ENCODE measurements around the gene FUT6. TPM values are rescaled to one million over a fixed set of nuclear protein-coding genes. Genes with fewer than 3 reads are reported as not detected.
"Not testable (repeated sequence)": the region's sequence is repeated elsewhere in the genome, so short reads cannot be mapped to it uniquely, and the experiment has no call there.

The FUT6 gene
- total RNA-seq, 1 donor from 2014 or later = 2.7 TPM

DNA sequence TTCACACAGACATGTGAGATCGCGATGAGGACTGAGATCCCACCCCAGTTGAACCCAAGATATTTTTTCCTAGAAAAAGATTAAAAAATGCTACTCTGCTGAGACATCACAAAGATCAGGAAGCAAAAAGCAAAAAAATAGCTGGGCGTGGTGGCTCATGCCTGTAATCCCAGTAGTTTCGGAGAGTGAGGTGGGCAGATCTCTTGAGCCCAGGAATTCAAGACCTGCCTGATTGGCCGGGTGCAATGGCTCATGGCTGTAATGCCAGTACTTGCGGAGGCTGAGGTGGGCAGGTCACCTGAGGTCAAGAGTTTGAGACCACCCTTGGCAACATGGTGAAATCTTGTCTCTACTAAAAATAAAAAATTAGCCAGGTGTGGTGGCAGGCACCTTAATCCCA, 10.7 kb upstream of the FUT6 start:
- TF ChIP-seq, protein P1, sequence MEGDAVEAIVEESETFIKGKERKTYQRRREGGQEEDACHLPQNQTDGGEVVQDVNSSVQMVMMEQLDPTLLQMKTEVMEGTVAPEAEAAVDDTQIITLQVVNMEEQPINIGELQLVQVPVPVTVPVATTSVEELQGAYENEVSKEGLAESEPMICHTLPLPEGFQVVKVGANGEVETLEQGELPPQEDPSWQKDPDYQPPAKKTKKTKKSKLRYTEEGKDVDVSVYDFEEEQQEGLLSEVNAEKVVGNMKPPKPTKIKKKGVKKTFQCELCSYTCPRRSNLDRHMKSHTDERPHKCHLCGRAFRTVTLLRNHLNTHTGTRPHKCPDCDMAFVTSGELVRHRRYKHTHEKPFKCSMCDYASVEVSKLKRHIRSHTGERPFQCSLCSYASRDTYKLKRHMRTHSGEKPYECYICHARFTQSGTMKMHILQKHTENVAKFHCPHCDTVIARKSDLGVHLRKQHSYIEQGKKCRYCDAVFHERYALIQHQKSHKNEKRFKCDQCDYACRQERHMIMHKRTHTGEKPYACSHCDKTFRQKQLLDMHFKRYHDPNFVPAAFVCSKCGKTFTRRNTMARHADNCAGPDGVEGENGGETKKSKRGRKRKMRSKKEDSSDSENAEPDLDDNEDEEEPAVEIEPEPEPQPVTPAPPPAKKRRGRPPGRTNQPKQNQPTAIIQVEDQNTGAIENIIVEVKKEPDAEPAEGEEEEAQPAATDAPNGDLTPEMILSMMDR (IDR thresholded peaks at IDR 0.05) = no peak
- no peaks in the 10 kb centered on the region for H3K9me3 ChIP-seq
- ATAC-seq (peak; percentile 16), DNase-seq (no peak)
- H3K27me3 ChIP-seq = no peaks in the 10 kb centered on the region
- no peak overlapping the region for H3K27ac ChIP-seq
- intact Hi-C loops (cut with DNase I) = no loop called here
- H3K4me3 ChIP-seq = peak overlapping the region; percentile 21
- H3K36me3 ChIP-seq = no peaks in the 10 kb centered on the region
- no peaks in the 10 kb centered on the region for H3K4me1 ChIP-seq

DNA sequence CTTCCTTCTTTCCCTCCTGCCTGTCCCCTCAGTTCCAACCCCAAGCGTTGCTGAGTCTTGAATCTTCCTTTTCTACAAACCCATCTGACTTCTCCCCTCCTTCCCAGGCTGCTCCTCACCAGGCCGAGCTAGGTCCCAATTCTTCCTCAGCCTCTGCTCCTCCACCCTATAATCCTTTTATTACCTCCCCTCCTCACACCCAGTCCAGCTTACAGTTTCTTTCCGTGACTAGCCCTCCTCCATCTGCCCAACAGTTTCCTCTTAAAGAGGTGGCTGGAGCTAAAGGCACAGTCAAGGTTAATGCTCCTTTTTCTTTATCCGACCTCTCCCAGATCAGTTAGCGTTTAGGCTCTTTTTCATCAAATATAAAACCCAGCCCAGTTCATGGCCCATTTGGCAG, 9.1 kb upstream of the FUT6 start:
- H3K4me1 ChIP-seq; intact Hi-C loops (cut with DNase I): not testable (repeated sequence)

DNA sequence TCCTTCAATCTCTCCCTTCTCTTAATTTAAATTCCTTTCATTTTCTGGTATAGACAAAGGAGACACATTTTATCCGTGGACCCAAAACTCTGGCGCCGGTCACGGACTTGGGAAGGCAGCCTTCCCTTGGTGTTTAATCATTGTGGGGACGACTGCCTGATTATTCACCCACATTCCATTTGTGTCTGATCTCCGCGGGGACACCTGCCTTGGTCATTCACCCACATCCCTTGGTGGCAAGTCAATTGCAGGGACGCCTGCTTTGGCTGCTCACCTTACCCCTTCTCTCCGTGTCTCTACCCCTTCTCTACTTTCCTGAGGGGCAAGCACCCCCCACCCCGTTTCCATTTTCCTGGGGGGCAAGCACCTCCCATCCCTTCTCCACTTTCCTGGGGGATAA, 8.3 kb upstream of the FUT6 start:
- H3K9me3 ChIP-seq; ATAC-seq; H3K27me3 ChIP-seq; H3K4me1 ChIP-seq; H3K27ac ChIP-seq; H3K36me3 ChIP-seq; DNase-seq; intact Hi-C loops (cut with DNase I); H3K4me3 ChIP-seq: not testable (repeated sequence)

More for the DNA sequence above, 9.1 kb upstream of the FUT6 start:
- not testable (repeated sequence) for ATAC-seq, DNase-seq, H3K36me3 ChIP-seq, H3K4me3 ChIP-seq, H3K27ac ChIP-seq, H3K9me3 ChIP-seq, H3K27me3 ChIP-seq

DNA sequence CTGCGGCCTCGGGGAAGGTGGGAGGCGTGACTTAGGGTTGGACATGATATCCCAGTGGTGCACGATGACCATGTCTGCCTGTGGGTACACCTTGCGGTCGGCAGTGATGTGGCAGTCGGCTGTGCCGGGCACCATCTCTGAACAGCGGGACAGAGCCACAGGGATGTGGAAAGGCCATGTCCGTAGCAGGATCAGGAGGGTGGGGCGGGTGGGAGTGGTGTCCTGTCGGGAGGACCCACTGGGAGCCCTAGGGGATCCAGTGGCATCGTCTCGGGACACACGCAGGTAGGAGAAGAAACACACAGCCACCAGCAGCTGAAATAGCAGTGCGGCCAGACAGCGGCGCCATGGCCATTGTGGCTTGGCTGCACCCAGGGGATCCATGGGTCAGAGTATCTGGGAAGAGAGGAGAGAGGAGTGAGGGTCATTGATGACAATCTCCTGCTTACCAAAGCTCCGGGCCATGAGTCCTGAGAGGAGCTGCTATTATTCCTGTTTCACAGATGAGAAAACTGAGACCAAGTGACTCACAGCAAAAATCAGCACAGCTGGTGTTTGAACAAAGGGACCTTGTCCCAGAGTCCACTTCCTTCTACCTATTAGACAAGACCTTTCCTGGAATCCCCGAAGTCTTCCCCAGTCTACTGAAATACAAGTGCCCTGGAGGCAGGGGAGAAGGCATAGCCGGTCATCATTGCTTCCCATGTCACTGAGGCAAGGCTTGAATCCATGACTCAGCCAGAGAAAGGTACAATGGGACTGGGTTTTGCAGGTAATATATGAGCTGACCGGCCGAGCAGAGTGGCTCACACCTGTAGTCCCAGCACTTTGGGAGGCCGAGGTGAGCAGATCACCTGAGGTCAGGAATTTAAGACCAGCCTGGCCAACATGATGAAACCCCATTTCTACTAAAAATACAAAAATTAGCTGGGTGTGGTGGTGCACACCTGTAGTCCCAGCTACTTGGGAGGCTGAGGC, 5.2 kb upstream of the FUT6 start:
- DNase-seq (no peak), ATAC-seq (no peak)
- no peaks in the 10 kb centered on the region for H3K4me1 ChIP-seq
- no peak overlapping the region for H3K4me3 ChIP-seq
- H3K27ac ChIP-seq = no peak overlapping the region
- intact Hi-C loops (cut with DNase I) = no loop called here
- no peaks in the 10 kb centered on the region for H3K9me3 ChIP-seq
- no peaks in the 10 kb centered on the region for H3K36me3 ChIP-seq
- TF ChIP-seq, protein P1 (IDR thresholded peaks at IDR 0.05) = no peak
- H3K27me3 ChIP-seq = no peaks in the 10 kb centered on the region

DNA sequence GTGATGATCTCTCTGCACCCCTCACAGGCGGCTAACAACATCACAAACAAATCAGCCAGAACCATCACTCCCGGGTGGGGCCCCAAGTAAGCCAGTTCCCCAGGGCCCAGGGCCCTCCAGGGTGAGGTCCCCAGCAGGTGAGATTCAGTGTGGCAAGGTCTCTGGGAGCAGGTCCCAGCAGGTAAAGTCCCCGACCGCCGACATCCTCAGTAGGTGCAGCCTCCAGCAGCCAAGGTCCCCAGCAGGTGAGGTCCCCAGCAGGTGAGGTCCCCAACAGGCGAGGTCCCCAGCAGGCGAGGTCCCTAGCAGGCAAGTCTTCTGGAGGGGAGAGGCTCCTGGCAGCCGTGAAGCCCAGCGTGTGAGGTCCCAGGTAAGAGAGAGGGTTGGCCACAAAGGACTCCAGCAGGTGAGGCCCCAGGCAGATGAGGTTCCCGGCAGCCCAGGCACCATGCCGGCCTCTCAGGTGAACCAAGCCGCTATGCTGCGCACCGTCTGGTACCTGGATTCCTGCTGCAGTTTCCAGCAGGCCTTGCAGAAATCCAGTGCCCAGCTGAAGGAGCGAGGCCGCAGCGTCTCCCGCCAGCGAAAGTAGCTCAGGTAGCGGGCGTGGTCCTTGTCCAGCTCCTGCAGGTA, 3.9 kb upstream of the FUT6 start:
- ATAC-seq = peak; percentile 6
- Histone ChIP-seq H3K4me3 (no peak overlapping the region), H3K36me3 (no peaks in the 10 kb centered on the region), H3K9me3 (no peaks in the 10 kb centered on the region), H3K27me3 (no peaks in the 10 kb centered on the region), H3K27ac (no peak overlapping the region), H3K4me1 (no peaks in the 10 kb centered on the region)
- no peak for DNase-seq
- intact Hi-C loops (cut with DNase I) = no loop called here
- TF ChIP-seq, protein P1 (IDR thresholded peaks at IDR 0.05) = no peak

DNA sequence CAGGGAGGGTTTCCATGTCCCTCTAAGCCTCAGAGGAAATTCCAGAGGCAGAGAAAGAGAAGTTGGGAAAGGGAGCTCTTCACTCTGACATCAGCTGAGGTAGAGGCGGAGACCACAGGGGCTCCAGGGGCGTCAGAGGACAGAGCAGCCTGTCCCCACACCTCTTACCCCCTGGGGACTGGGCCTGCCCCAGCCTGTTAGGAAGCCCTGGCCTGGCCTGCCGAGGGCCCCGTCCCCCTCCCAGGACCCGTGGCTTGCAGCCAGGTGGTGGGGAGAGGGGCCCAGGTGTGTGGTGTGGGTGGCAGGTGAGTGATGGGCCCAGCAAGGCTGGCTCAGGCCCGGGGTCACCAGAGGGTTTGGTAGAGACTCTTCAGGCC, 2.2 kb upstream of the FUT6 start:
- intact Hi-C loops (cut with DNase I); DNase-seq; H3K9me3 ChIP-seq; H3K36me3 ChIP-seq; H3K27me3 ChIP-seq; H3K4me3 ChIP-seq; H3K27ac ChIP-seq; H3K4me1 ChIP-seq: not testable (repeated sequence)
- ATAC-seq = peak; percentile 32

DNA sequence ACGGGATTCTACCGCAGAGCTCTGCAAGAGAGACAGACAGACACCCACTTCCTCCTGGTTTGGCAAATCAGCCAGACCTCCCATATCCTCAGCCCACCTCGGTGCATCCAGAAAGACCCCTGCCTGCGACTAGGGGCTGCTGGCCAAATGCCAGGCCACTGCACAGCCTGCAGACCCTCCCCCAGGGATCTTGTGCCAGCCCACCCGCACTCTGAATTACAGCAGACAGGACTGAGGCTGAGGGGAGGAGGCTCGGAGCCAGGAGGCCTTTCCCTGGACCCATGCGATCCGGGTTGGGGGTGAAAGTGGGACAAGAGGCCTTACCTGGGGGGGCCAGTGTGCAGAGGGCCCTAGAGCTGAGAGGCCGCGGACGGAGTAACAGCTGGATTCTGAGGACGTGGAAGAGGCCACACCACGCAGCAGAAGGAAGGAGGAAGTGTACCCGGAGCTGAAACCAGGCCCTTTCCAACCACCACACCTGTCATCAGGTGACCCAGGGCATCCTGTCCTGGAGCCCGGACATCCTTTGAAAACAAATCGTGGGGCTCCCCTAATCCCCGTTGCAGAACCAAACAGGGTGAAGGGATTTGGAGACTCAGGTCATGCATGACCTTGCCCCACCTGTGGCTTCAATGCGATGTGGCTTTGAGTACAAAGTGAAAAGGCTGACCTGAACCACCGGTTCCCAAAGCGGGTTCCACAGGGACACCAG, 993 bp downstream of the FUT6 start:
- TF ChIP-seq, protein P1 (IDR thresholded peaks at IDR 0.05) = no peak
- intact Hi-C loops (cut with DNase I) = no loop called here
- DNase-seq (no peak), ATAC-seq (no peak)
- Histone ChIP-seq H3K36me3 (no peaks in the 10 kb centered on the region), H3K9me3 (no peaks in the 10 kb centered on the region), H3K4me1 (no peaks in the 10 kb centered on the region), H3K27ac (no peak overlapping the region), H3K4me3 (no peak overlapping the region), H3K27me3 (peaks cover 7% of the 10 kb centered on the region)
